IMR-90 (cell line): ENCODE measurements around the gene UCHL1. TPM values are rescaled to one million over a fixed set of nuclear protein-coding genes. Genes with fewer than 3 reads are reported as not detected.

ENCODE experiments used
- ATAC-seq: fragments of 200-7000 bp; cut with Tn5 transposase; 2 replicates; pipeline ENCODE4 v1.9.1; 2020; ENCODE audit warnings: low read depth, mild to moderate bottlenecking, moderate library complexity
- BruUV-seq: library from RNA; stranded (reverse); fragments of 400-500 nt; replicated peaks from 2 replicates; lab custom pipeline; 2021; lab: Mats Ljungman, UMichigan
- CTCF ChIA-PET: fragments of 300-600 bp; formaldehyde crosslinking; extraction: SDS; loops from one replicate; lab custom pipeline; 2021; ENCODE audit warnings: antibody characterized with exemption; lab: Yijun Ruan, JAX
- POLR2A ChIA-PET: fragments of 300-600 bp; sonication (Branson Sonifier 250); formaldehyde crosslinking; loops from one replicate; lab custom pipeline; 2022; ENCODE audit warnings: antibody characterized with exemption; ENCODE audit not compliant: unreplicated experiment; lab: Charles Lee
- DNase-seq: peaks from one replicate; pipeline ENCODE4 v3.0.0; 2013
- H2AFZ ChIP-seq: replicated peaks from 2 replicates; pipeline ENCODE3; 2013; ENCODE audit warnings: low read length, mild to moderate bottlenecking; ENCODE audit not compliant: poor library complexity
- H2AK5ac ChIP-seq: 2 replicates; pipeline ENCODE4 v1.6.1; 2013; ENCODE audit warnings: low read depth, low read length, inconsistent platforms
- H2AK9ac ChIP-seq: replicated peaks from 2 replicates; pipeline ENCODE3; 2013; ENCODE audit warnings: mild to moderate bottlenecking, low read depth, low read length, moderate library complexity; ENCODE audit not compliant: poor library complexity
- H2BK120ac ChIP-seq: 2 replicates; pipeline ENCODE4 v1.6.1; 2013; ENCODE audit warnings: low read depth, low read length, inconsistent platforms
- H2BK15ac ChIP-seq: 3 replicates; pipeline ENCODE4 v1.6.1; 2013; ENCODE audit warnings: low read depth, low read length, inconsistent platforms
- H2BK20ac ChIP-seq: 2 replicates; pipeline ENCODE4 v1.6.1; 2013; ENCODE audit warnings: low read depth, mild to moderate bottlenecking, inconsistent platforms, low read length, moderate library complexity
- H2BK5ac ChIP-seq: 2 replicates; pipeline ENCODE4 v1.6.1; 2013; ENCODE audit warnings: mild to moderate bottlenecking, low read depth, low read length, inconsistent platforms; ENCODE audit not compliant: poor library complexity, severe bottlenecking
- H3K14ac ChIP-seq: replicated peaks from 2 replicates; pipeline ENCODE4 v1.6.1; 2013; ENCODE audit warnings: low read depth, low read length, inconsistent platforms
- H3K18ac ChIP-seq: 2 replicates; pipeline ENCODE4 v1.6.1; 2013; ENCODE audit warnings: low read depth, low read length, control low read depth
- H3K23ac ChIP-seq: 2 replicates; pipeline ENCODE4 v1.6.1; 2013; ENCODE audit warnings: low read depth, low read length, inconsistent platforms
- H3K27ac ChIP-seq: 2 replicates; pipeline ENCODE4 v1.5.1; 2013; ENCODE audit warnings: mild to moderate bottlenecking, control low read depth, low read length; ENCODE audit not compliant: insufficient read depth
- H3K27me3 ChIP-seq: 2 replicates; pipeline ENCODE4 v1.6.1; 2013; ENCODE audit warnings: low read length; ENCODE audit not compliant: control insufficient read depth, insufficient read depth
- H3K36me3 ChIP-seq: 2 replicates; pipeline ENCODE4 v1.6.1; 2013; ENCODE audit warnings: low read length, mixed read lengths; ENCODE audit not compliant: control insufficient read depth, insufficient read depth
- H3K4ac ChIP-seq: 2 replicates; pipeline ENCODE4 v1.6.1; 2013; ENCODE audit warnings: low read depth, low read length, inconsistent platforms
- H3K4me1 ChIP-seq: 2 replicates; pipeline ENCODE4 v1.6.1; 2013; ENCODE audit warnings: low read length, mixed read lengths; ENCODE audit not compliant: control insufficient read depth, insufficient read depth
- H3K4me2 ChIP-seq: 2 replicates; pipeline ENCODE4 v1.6.1; 2013; ENCODE audit warnings: low read depth, mild to moderate bottlenecking, control low read depth, low read length, moderate library complexity
- H3K4me3 ChIP-seq: 2 replicates; pipeline ENCODE4 v1.5.1; 2013; ENCODE audit warnings: low read depth, mild to moderate bottlenecking, control low read depth, low read length, moderate library complexity; ENCODE audit not compliant: insufficient read depth
- H3K56ac ChIP-seq: 2 replicates; pipeline ENCODE4 v1.6.1; 2013; ENCODE audit warnings: low read length, inconsistent platforms; ENCODE audit not compliant: insufficient read depth; ENCODE audit errors: extremely low read depth
- H3K79me1 ChIP-seq, 2 experiments: 2 replicates each; pipeline ENCODE4 v1.6.1; 2013; ENCODE audit warnings: low read length in 2 of 2, inconsistent platforms in 1 of 2, low read depth in 1 of 2
- H3K9ac ChIP-seq: 2 replicates; pipeline ENCODE4 v1.6.1; 2013; ENCODE audit warnings: low read depth, low read length, control low read depth
- H3K9me1 ChIP-seq: 2 replicates; pipeline ENCODE4 v1.6.1; 2013; ENCODE audit warnings: low read length, inconsistent platforms; ENCODE audit not compliant: insufficient read depth
- H3K9me3 ChIP-seq: 2 replicates; pipeline ENCODE4 v1.6.1; 2013; ENCODE audit warnings: low read length; ENCODE audit not compliant: control insufficient read depth, insufficient read depth
- H4K20me1 ChIP-seq: 2 replicates; pipeline ENCODE4 v1.6.1; 2013; ENCODE audit warnings: low read length, inconsistent platforms; ENCODE audit not compliant: insufficient read depth
- H4K5ac ChIP-seq: 2 replicates; pipeline ENCODE4 v1.6.1; 2013; ENCODE audit warnings: mild to moderate bottlenecking, low read depth, low read length, control low read depth
- H4K8ac ChIP-seq, 2 experiments: 2 replicates each; pipeline ENCODE4 v1.6.1; 2013; ENCODE audit warnings: low read depth in 2 of 2, low read length in 2 of 2, control low read depth in 1 of 2, inconsistent platforms in 1 of 2
- H4K91ac ChIP-seq: 2 replicates; pipeline ENCODE4 v1.6.1; 2013; ENCODE audit warnings: low read depth, low read length, inconsistent platforms; ENCODE audit not compliant: insufficient read depth
- BHLHE40 ChIP-seq: fragments of 150-350 bp; IDR thresholded peaks from 2 replicates; pipeline ENCODE4 v1.6.1; 2016; ENCODE audit warnings: mild to moderate bottlenecking, low read depth, low read length
- CEBPB ChIP-seq: IDR thresholded peaks from 2 replicates; pipeline ENCODE4 v1.6.1; 2012; ENCODE audit warnings: low read depth, low read length, improper control_type of control experiment
- CHD1 ChIP-seq: IDR thresholded peaks from 2 replicates; pipeline ENCODE4 v1.6.1; 2012; ENCODE audit warnings: low read depth, low read length, improper control_type of control experiment
- CTCF ChIP-seq: conservative IDR thresholded peaks from 2 replicates; pipeline ENCODE4 v1.5.1; 2012; ENCODE audit warnings: mild to moderate bottlenecking, low read depth, low read length, improper control_type of control experiment
- FOS ChIP-seq: fragments of 150-350 bp; IDR thresholded peaks from 2 replicates; pipeline ENCODE4 v1.6.1; 2016; ENCODE audit warnings: low read depth, low read length
- MAFK ChIP-seq: IDR thresholded peaks from 2 replicates; pipeline ENCODE4 v1.6.1; 2012; ENCODE audit warnings: low read depth, low read length, improper control_type of control experiment
- MAZ ChIP-seq: IDR thresholded peaks from 2 replicates; pipeline ENCODE4 v1.6.1; 2012; ENCODE audit warnings: low read depth, mild to moderate bottlenecking, low read length, improper control_type of control experiment, moderate library complexity, borderline replicate concordance
- MXI1 ChIP-seq: IDR thresholded peaks from 2 replicates; pipeline ENCODE4 v1.6.1; 2012; ENCODE audit warnings: low read depth, mild to moderate bottlenecking, low read length, moderate library complexity, borderline replicate concordance
- NFE2L2 ChIP-seq: fragments of 150-350 bp; IDR thresholded peaks from 2 replicates; pipeline ENCODE4 v1.6.1; 2016; ENCODE audit warnings: low read depth, mild to moderate bottlenecking, low read length
- POLR2A ChIP-seq: IDR thresholded peaks from 2 replicates; pipeline ENCODE4 v1.6.1; 2012; ENCODE audit warnings: mild to moderate bottlenecking, low read depth, low read length
- RAD21 ChIP-seq: IDR thresholded peaks from 2 replicates; pipeline ENCODE4 v1.6.1; 2012; ENCODE audit warnings: low read length, improper control_type of control experiment
- RCOR1 ChIP-seq: IDR thresholded peaks from 2 replicates; pipeline ENCODE4 v1.6.1; 2012; ENCODE audit warnings: mild to moderate bottlenecking, low read length, improper control_type of control experiment; ENCODE audit not compliant: insufficient replicate concordance
- RFX5 ChIP-seq: IDR thresholded peaks from 2 replicates; pipeline ENCODE4 v1.8.0; 2012; ENCODE audit warnings: low read depth, mild to moderate bottlenecking, low read length, moderate library complexity
- SMC3 ChIP-seq: fragments of 150-350 bp; IDR thresholded peaks from 2 replicates; pipeline ENCODE4 v1.6.1; 2016; ENCODE audit warnings: low read depth, mild to moderate bottlenecking, antibody characterized with exemption, low read length, moderate library complexity
- USF2 ChIP-seq: fragments of 150-350 bp; IDR thresholded peaks from 2 replicates; pipeline ENCODE4 v1.6.1; 2017; ENCODE audit warnings: mild to moderate bottlenecking, antibody characterized with exemption, low read length, low read depth
- WGBS, 2 experiments: methylation state at CpG; one replicate each; pipeline versions ENCODE4 v1.1.5 to v1.1.7; 2013; ENCODE audit warnings: missing lambda C conversion rate in 2 of 2; ENCODE audit not compliant: insufficient read length in 1 of 2; ENCODE audit errors: extremely low coverage in 2 of 2; 5-methylcytosine and 5-hydroxymethylcytosine counted together
- dilution Hi-C: fragments of 300-500 bp; cut with HindIII; formaldehyde crosslinking; loops from one replicate; pipeline ENCODE4 v1.14.3; 2018; ENCODE audit warnings: low sequenced_read_pairs; ENCODE audit not compliant: unreplicated experiment
- in situ Hi-C: fragments of 300-500 bp; cut with MboI; formaldehyde crosslinking; loops from 3 replicates; pipeline ENCODE4 v1.14.3; 2019; ENCODE audit warnings: low sequenced_read_pairs, inconsistent platforms, mixed read lengths
- intact Hi-C: fragments of 100-400 bp; cut with micrococcal nuclease; formaldehyde crosslinking; loops from 2 replicates; pipeline ENCODE4 v1.10.0; 2022
- polyA plus RNA-seq, 3 experiments: library from polyadenylated mRNA; depleted of rRNA; stranded (reverse); fragments of >200 nt; gene quantifications; 2 replicates each; pipeline ENCODE4 v1.2.3, GENCODE V29; 2012; ENCODE audit warnings: low replicate concordance in 1 of 3
- total RNA-seq: library from RNA; depleted of rRNA; stranded (reverse); fragments of >200 nt; gene quantifications from 2 replicates; pipeline ENCODE4 v1.2.3, GENCODE V29; 2012
- TF ChIP-seq, protein P1 (sequence below): fragments of 150-350 bp; IDR thresholded peaks from 2 replicates; pipeline ENCODE4 v1.6.1; 2016; ENCODE audit warnings: low read depth, mild to moderate bottlenecking, low read length, moderate library complexity, borderline replicate concordance

UCHL1 gene
- total and polyA plus RNA-seq, 2 of the 4 experiments (the other 2 are of a cell fraction): 972 to 2,118 TPM

GRCh38 chr4:41285864-41286235 lies 29.1 kb downstream of the UCHL1 start:
- no peak overlapping the region for H3K9ac ChIP-seq
- H2BK15ac ChIP-seq: no peak overlapping the region
- H2BK20ac ChIP-seq: no peak overlapping the region; the same call in 1 of the 2 replicates
- DNase-seq (no peak), ATAC-seq (no peak)
- no peak overlapping the region for H3K27ac ChIP-seq
- in situ Hi-C loops (loop anchor here (10.0 kb wide), 1 partner anchor 599 kb away; no protein-coding TSS in a partner anchor), dilution Hi-C loops (no loop called here), intact Hi-C loops (no loop called here)
- H3K79me1 ChIP-seq: no peaks in the 10 kb centered on the region
- no peak overlapping the region for H3K56ac ChIP-seq
- peak overlapping the region; percentile 47; the same call in 1 of the 2 replicates for H4K5ac ChIP-seq
- no peaks in the 10 kb centered on the region for H3K27me3 ChIP-seq
- no peaks in the 10 kb centered on the region; the same call in 1 of the 2 replicates for H3K9me3 ChIP-seq
- H4K20me1 ChIP-seq: no peaks in the 10 kb centered on the region
- no peak overlapping the region for H4K91ac ChIP-seq
- H3K4me1 ChIP-seq: peaks cover 9% of the 10 kb centered on the region
- no peak overlapping the region for H3K23ac ChIP-seq
- POLR2A ChIA-PET: interaction anchor here (0.6 kb wide), 1 partner anchor 468 kb away, joined by 3 read pairs; no protein-coding TSS in a partner anchor
- no peaks in the 10 kb centered on the region for H3K36me3 ChIP-seq
- WGBS, 2 experiments: no CpG with 5 or more reads among the region's 3 CpGs
- H3K9me1 ChIP-seq: 0 out of 2 replicates have a peak, but pooled peaks cover 3% of the 10 kb centered on the region
- H2BK5ac ChIP-seq: no peak overlapping the region
- H3K14ac ChIP-seq: no peak overlapping the region
- peak overlapping the region; percentile 33; the same call in 1 of the 2 replicates for H2BK120ac ChIP-seq
- H2AK9ac ChIP-seq: no peak overlapping the region
- H3K18ac ChIP-seq: no peak overlapping the region
- BruUV-seq: no TSS peak
- H3K4me3 ChIP-seq: no peak overlapping the region
- H2AFZ ChIP-seq: no peak overlapping the region
- TF ChIP-seq MXI1: no peak
- no peak for TF ChIP-seq RCOR1
- no peak for TF ChIP-seq RFX5
- no peak for TF ChIP-seq CTCF
- no peak for TF ChIP-seq NFE2L2
- TF ChIP-seq CHD1: no peak
- no peak for TF ChIP-seq MAFK
- no peak for TF ChIP-seq FOS
- TF ChIP-seq SMC3: no peak
- no peak for TF ChIP-seq CEBPB
- no peak for TF ChIP-seq RAD21
- TF ChIP-seq POLR2A: no peak
- no peak for TF ChIP-seq USF2
- TF ChIP-seq, protein P1, sequence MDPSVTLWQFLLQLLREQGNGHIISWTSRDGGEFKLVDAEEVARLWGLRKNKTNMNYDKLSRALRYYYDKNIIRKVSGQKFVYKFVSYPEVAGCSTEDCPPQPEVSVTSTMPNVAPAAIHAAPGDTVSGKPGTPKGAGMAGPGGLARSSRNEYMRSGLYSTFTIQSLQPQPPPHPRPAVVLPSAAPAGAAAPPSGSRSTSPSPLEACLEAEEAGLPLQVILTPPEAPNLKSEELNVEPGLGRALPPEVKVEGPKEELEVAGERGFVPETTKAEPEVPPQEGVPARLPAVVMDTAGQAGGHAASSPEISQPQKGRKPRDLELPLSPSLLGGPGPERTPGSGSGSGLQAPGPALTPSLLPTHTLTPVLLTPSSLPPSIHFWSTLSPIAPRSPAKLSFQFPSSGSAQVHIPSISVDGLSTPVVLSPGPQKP: no peak
- TF ChIP-seq MAZ: no peak
- no peak for TF ChIP-seq BHLHE40
- H3K4me2 ChIP-seq: no peak overlapping the region
- H4K8ac ChIP-seq: no peak overlapping the region
- CTCF ChIA-PET: interaction anchor here (1.3 kb wide), 1 partner anchor 376 kb away, joined by 7 read pairs; no protein-coding TSS in a partner anchor
- no peak overlapping the region for H2AK5ac ChIP-seq
- H3K4ac ChIP-seq: no peak overlapping the region
